Mucosa of gallbladder (tissue), 1 donor: ENCODE results near the gene KCNJ1. TPM values are rescaled to one million over a fixed set of nuclear protein-coding genes. Genes with fewer than 3 reads are reported as not detected.

Source experiments
- total RNA-seq: library from RNA; stranded (reverse); gene quantifications from one replicate; pipeline ENCODE4 v1.2.1, GENCODE V29; 2021
- donor health status: DM: no; HTN: no; CAD: no.

Gene KCNJ1
- total RNA-seq, 1 donor from 2014 or later, result not detected

Other genes with a start within 250 kb of the KCNJ1 start
- 20.7 TPM for gene FLI1, start 173.2 kb downstream of the KCNJ1 start, total RNA-seq
- gene KCNJ5, start 24.1 kb upstream of the KCNJ1 start, total RNA-seq, result 1.6 TPM
- not detected for gene TP53AIP1, start 75.6 kb upstream of the KCNJ1 start, total RNA-seq